Measurements from ENCODE around the gene DAP3. TPM values are rescaled to one million over a fixed set of nuclear protein-coding genes. Genes with fewer than 3 reads are reported as not detected.

The DAP3 gene
- total and polyA plus RNA-seq, 9 of the 15 experiments (the other 6 are each of a cell fraction or from before 2014, with no cell fraction given): 155 to 484 (median 298) TPM

DNA sequence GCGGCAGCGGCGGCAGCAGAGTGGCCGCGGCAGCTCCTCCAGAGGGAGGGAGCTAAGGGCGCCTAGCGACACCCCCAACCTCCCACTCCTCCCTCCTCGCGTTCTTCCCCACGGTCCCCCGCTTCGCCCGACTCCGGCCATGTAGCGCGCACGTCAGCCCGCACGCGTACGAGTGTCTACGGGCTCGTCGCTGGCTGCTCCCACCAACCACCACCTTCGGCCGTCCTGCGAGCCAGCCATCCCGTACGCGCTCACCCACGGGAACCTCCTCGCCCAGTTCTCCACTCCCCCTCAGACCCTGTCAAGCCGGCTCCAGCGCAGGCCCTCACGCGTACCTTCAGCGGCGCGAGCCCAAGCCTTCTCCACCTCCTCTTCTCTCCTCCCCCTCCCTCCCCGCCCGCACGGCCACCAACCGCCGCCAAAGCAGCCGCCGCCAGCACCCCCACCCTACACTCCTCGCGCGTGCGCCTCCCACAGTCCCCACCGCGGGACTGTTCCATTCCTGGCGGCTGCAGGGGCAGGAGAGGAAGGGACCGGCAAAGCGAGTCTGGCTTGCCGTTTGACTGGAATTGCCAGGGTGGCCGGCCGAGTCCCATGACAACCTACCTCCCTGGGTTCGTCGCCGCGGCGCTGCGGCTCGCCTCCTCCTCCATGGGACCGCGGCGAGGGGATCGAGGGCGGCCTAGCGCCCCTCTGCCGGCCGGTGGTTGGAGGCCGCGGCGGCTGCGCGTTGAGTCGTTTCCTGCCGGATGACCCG, 389 bp upstream of the DAP3 start, which contains the start of gene YY1AP1 (continued):
- TF ChIP-seq, protein P1, sequence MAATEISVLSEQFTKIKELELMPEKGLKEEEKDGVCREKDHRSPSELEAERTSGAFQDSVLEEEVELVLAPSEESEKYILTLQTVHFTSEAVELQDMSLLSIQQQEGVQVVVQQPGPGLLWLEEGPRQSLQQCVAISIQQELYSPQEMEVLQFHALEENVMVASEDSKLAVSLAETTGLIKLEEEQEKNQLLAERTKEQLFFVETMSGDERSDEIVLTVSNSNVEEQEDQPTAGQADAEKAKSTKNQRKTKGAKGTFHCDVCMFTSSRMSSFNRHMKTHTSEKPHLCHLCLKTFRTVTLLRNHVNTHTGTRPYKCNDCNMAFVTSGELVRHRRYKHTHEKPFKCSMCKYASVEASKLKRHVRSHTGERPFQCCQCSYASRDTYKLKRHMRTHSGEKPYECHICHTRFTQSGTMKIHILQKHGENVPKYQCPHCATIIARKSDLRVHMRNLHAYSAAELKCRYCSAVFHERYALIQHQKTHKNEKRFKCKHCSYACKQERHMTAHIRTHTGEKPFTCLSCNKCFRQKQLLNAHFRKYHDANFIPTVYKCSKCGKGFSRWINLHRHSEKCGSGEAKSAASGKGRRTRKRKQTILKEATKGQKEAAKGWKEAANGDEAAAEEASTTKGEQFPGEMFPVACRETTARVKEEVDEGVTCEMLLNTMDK (IDR thresholded peaks at IDR 0.05; ENCODE audit: borderline replicate concordance, insufficient read depth, low read depth, low read length, poor library complexity, severe bottlenecking): no peak
- TF ChIP-seq DDX20 (tag; IDR thresholded peaks at IDR 0.05; ENCODE audit: low read depth) (no peak), CAMTA2 (CRISPR knock-in tag; conservative IDR thresholded peaks at IDR 0.05) (no peak), ZNF217 (CRISPR knock-in tag; IDR thresholded peaks at IDR 0.05) (no peak), ZNF274 (IDR thresholded peaks at IDR 0.05; ENCODE audit: borderline replicate concordance, low read depth, low read length) (no peak), ZNF431 (CRISPR knock-in tag; IDR thresholded peaks at IDR 0.05) (peak; percentile 54; the same call in 1 of the 2 replicates), GTF2F1 (IDR thresholded peaks at IDR 0.05; ENCODE audit: low read depth, low read length) (no peak; the same call in 1 of the 2 replicates), FUS (optimal IDR thresholded peaks at IDR 0.05; ENCODE audit: low read depth, low read length) (no peak), ZNF121 (CRISPR knock-in tag; conservative IDR thresholded peaks at IDR 0.05) (no peak), ZNF134 (CRISPR knock-in tag; conservative IDR thresholded peaks at IDR 0.05) (no peak)
- TF ChIP-seq, protein P2, sequence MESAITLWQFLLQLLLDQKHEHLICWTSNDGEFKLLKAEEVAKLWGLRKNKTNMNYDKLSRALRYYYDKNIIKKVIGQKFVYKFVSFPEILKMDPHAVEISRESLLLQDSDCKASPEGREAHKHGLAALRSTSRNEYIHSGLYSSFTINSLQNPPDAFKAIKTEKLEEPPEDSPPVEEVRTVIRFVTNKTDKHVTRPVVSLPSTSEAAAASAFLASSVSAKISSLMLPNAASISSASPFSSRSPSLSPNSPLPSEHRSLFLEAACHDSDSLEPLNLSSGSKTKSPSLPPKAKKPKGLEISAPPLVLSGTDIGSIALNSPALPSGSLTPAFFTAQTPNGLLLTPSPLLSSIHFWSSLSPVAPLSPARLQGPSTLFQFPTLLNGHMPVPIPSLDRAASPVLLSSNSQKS (CRISPR knock-in tag; IDR thresholded peaks at IDR 0.05): no peak
- TF ChIP-seq, protein P3, sequence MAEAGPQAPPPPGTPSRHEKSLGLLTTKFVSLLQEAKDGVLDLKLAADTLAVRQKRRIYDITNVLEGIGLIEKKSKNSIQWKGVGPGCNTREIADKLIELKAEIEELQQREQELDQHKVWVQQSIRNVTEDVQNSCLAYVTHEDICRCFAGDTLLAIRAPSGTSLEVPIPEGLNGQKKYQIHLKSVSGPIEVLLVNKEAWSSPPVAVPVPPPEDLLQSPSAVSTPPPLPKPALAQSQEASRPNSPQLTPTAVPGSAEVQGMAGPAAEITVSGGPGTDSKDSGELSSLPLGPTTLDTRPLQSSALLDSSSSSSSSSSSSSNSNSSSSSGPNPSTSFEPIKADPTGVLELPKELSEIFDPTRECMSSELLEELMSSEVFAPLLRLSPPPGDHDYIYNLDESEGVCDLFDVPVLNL (CRISPR knock-in tag; IDR thresholded peaks at IDR 0.05; ENCODE audit: low read depth): no peak
- TF ChIP-seq, protein P4, sequence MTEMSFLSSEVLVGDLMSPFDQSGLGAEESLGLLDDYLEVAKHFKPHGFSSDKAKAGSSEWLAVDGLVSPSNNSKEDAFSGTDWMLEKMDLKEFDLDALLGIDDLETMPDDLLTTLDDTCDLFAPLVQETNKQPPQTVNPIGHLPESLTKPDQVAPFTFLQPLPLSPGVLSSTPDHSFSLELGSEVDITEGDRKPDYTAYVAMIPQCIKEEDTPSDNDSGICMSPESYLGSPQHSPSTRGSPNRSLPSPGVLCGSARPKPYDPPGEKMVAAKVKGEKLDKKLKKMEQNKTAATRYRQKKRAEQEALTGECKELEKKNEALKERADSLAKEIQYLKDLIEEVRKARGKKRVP (CRISPR knock-in tag; IDR thresholded peaks at IDR 0.05): no peak
- TF ChIP-seq, protein P5, sequence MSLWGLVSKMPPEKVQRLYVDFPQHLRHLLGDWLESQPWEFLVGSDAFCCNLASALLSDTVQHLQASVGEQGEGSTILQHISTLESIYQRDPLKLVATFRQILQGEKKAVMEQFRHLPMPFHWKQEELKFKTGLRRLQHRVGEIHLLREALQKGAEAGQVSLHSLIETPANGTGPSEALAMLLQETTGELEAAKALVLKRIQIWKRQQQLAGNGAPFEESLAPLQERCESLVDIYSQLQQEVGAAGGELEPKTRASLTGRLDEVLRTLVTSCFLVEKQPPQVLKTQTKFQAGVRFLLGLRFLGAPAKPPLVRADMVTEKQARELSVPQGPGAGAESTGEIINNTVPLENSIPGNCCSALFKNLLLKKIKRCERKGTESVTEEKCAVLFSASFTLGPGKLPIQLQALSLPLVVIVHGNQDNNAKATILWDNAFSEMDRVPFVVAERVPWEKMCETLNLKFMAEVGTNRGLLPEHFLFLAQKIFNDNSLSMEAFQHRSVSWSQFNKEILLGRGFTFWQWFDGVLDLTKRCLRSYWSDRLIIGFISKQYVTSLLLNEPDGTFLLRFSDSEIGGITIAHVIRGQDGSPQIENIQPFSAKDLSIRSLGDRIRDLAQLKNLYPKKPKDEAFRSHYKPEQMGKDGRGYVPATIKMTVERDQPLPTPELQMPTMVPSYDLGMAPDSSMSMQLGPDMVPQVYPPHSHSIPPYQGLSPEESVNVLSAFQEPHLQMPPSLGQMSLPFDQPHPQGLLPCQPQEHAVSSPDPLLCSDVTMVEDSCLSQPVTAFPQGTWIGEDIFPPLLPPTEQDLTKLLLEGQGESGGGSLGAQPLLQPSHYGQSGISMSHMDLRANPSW (CRISPR knock-in tag; IDR thresholded peaks at IDR 0.05): 0 out of 2 replicates have a peak, but pooled peaks have one; percentile 81
- TF ChIP-seq, protein P6, sequence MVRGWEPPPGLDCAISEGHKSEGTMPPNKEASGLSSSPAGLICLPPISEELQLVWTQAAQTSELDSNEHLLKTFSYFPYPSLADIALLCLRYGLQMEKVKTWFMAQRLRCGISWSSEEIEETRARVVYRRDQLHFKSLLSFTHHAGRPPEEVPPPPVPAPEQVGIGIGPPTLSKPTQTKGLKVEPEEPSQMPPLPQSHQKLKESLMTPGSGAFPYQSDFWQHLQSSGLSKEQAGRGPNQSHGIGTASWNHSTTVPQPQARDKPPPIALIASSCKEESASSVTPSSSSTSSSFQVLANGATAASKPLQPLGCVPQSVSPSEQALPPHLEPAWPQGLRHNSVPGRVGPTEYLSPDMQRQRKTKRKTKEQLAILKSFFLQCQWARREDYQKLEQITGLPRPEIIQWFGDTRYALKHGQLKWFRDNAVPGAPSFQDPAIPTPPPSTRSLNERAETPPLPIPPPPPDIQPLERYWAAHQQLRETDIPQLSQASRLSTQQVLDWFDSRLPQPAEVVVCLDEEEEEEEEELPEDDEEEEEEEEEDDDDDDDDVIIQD (CRISPR knock-in tag; IDR thresholded peaks at IDR 0.05): peak; percentile 70; the same call in 1 of the 2 replicates
